NB4 (cell line): ENCODE measurements around the gene ITGB3.

Experiments used
- MYC ChIP-seq: IDR thresholded peaks from 2 replicates; pipeline ENCODE4 v1.6.1; 2011; ENCODE audit warnings: low read depth, low read length
- POLR2A ChIP-seq: IDR thresholded peaks from 2 replicates; pipeline ENCODE4 v1.6.1; 2011; ENCODE audit warnings: mild to moderate bottlenecking; ENCODE audit not compliant: insufficient read length; ENCODE audit errors: extremely low read depth
- TF ChIP-seq, protein P1 (sequence below): IDR thresholded peaks from one replicate; pipeline ENCODE4 v1.5.1; 2012; ENCODE audit warnings: low read depth, low read length

DNA sequence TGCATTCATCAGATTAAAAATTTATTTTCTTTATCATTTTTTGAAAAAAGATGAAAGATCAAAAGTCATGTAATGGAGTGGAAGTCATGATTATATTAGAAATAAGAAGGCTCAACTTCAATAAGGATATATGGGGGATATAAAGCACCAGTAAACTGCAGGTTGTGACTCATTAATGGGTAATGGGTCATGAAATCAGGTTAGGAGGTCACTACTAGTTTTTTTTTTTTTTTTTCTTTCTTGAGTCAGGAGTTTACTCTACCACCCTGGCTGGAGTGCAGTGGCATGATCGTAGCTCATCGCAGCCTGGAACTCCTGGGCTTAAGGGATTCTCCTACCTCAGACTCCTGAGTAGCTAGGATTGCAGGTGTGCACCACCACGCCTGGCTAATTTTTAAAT lies 84.4 kb downstream of the ITGB3 start:
- TF ChIP-seq, protein P1, sequence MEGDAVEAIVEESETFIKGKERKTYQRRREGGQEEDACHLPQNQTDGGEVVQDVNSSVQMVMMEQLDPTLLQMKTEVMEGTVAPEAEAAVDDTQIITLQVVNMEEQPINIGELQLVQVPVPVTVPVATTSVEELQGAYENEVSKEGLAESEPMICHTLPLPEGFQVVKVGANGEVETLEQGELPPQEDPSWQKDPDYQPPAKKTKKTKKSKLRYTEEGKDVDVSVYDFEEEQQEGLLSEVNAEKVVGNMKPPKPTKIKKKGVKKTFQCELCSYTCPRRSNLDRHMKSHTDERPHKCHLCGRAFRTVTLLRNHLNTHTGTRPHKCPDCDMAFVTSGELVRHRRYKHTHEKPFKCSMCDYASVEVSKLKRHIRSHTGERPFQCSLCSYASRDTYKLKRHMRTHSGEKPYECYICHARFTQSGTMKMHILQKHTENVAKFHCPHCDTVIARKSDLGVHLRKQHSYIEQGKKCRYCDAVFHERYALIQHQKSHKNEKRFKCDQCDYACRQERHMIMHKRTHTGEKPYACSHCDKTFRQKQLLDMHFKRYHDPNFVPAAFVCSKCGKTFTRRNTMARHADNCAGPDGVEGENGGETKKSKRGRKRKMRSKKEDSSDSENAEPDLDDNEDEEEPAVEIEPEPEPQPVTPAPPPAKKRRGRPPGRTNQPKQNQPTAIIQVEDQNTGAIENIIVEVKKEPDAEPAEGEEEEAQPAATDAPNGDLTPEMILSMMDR: no peak
- TF ChIP-seq MYC (no peak), POLR2A (no peak)
